ENCODE data around the gene LRIG1.

- TF ChIP-seq REST (IDR thresholded peaks at IDR 0.05; ENCODE audit: low read depth) (no peak), RAD21 (IDR thresholded peaks at IDR 0.05; ENCODE audit: low read depth) (no peak), CEBPB (IDR thresholded peaks at IDR 0.05) (no peak), EP300 (IDR thresholded peaks at IDR 0.05; ENCODE audit: borderline replicate concordance) (no peak), MAX (IDR thresholded peaks at IDR 0.05) (no peak), YY1 (IDR thresholded peaks at IDR 0.05; ENCODE audit: low read depth) (no peak), CREB1 (IDR thresholded peaks at IDR 0.05; ENCODE audit: low read depth) (no peak), FOXM1 (IDR thresholded peaks at IDR 0.05; ENCODE audit: borderline replicate concordance, low read depth) (no peak), TAF1 (IDR thresholded peaks at IDR 0.05; ENCODE audit: low read depth) (no peak), USF1 (IDR thresholded peaks at IDR 0.05) (no peak), NFIC (IDR thresholded peaks at IDR 0.05) (no peak), ZBTB7A (IDR thresholded peaks at IDR 0.05; ENCODE audit: low read depth) (no peak)
These were observed 16.4 kb upstream of the LRIG1 start for GRCh38 chr3:66517241-66517640.

Data from Ishikawa (cell line).